H1 (cell line): ENCODE results near the gene ARR3. TPM values are rescaled to one million over a fixed set of nuclear protein-coding genes. Genes with fewer than 3 reads are reported as not detected.
A peak's percentile ranks its signal among the peaks of the same experiment; 100 is the strongest.

Experiments
- CTCF ChIA-PET: fragments of 300-600 bp; sonication (Branson Sonifier 250); formaldehyde crosslinking; loops from one replicate; lab custom pipeline; 2021; ENCODE audit not compliant: partially characterized antibody; lab: Charles Lee
- POLR2A ChIA-PET: fragments of 300-600 bp; sonication (Branson Sonifier 250); formaldehyde crosslinking; loops from one replicate; lab custom pipeline; 2021; ENCODE audit warnings: inconsistent platforms; ENCODE audit not compliant: partially characterized antibody; lab: Charles Lee
- DNase-seq, 2 experiments: peaks; one replicate each; pipeline versions ENCODE4 v3.0.0 to v3.0.0-alpha.2; 2010 to 2022; ENCODE audit warnings: low spot score in 2 of 2, low read depth in 1 of 2, mixed read lengths in 1 of 2
- FAIRE-seq: peaks from 2 replicates; lab custom pipeline; 2011; peaks lifted over from hg19 to GRCh38; lab: Jason Lieb, UNC
- H2AFZ ChIP-seq: 2 replicates; pipeline ENCODE4 v1.8.1; 2012; ENCODE audit warnings: low read length, inconsistent platforms
- H2AK5ac ChIP-seq: 2 replicates; pipeline ENCODE4 v1.6.1; 2013; ENCODE audit warnings: low read depth, low read length
- H2BK120ac ChIP-seq: replicated peaks from 2 replicates; pipeline ENCODE3; 2013; ENCODE audit warnings: low read depth, low read length, inconsistent platforms
- H2BK12ac ChIP-seq: 2 replicates; pipeline ENCODE4 v1.6.1; 2013; ENCODE audit warnings: low read depth, low read length
- H2BK15ac ChIP-seq: 2 replicates; pipeline ENCODE4 v1.6.1; 2013; ENCODE audit warnings: low read length
- H2BK20ac ChIP-seq: 2 replicates; pipeline ENCODE4 v1.6.1; 2013; ENCODE audit warnings: low read length
- H2BK5ac ChIP-seq: 2 replicates; pipeline ENCODE4 v1.6.1; 2013; ENCODE audit warnings: low read depth, low read length
- H3K14ac ChIP-seq: 2 replicates; pipeline ENCODE4 v1.6.1; 2013; ENCODE audit warnings: inconsistent platforms; ENCODE audit not compliant: insufficient read length
- H3K18ac ChIP-seq: 2 replicates; pipeline ENCODE4 v1.6.1; 2013; ENCODE audit warnings: low read length; ENCODE audit errors: extremely low read depth
- H3K23ac ChIP-seq: 2 replicates; pipeline ENCODE4 v1.6.1; 2013; ENCODE audit warnings: inconsistent platforms; ENCODE audit not compliant: insufficient read length
- H3K23me2 ChIP-seq: 2 replicates; pipeline ENCODE4 v1.6.1; 2013; ENCODE audit warnings: low read depth, low read length
- H3K27ac ChIP-seq: 2 replicates; pipeline ENCODE4 v1.6.1; 2011; ENCODE audit warnings: low read depth, low read length, inconsistent platforms
- H3K27me3 ChIP-seq, 4 experiments: replicated peaks in 1 of 4; 1 replicate in 1 of 4; 2 replicates in 3 of 4; pipeline versions ENCODE4 v1.6.1 to v1.8.1; 2011 to 2013; ENCODE audit warnings: low read length in 3 of 4, mild to moderate bottlenecking in 3 of 4, inconsistent platforms in 2 of 4, mixed read lengths in 2 of 4, moderate library complexity in 1 of 4; ENCODE audit not compliant: control insufficient read depth in 3 of 4, insufficient read depth in 3 of 4; ENCODE audit errors: extremely low read depth in 1 of 4
- H3K36me3 ChIP-seq, 4 experiments: 2 replicates each; pipeline versions ENCODE4 v1.6.1 to v1.8.1; 2011 to 2013; ENCODE audit warnings: mild to moderate bottlenecking in 4 of 4, low read length in 3 of 4, moderate library complexity in 2 of 4, control low read depth in 1 of 4, inconsistent platforms in 1 of 4; ENCODE audit not compliant: insufficient read depth in 4 of 4, control insufficient read depth in 2 of 4
- H3K4ac ChIP-seq: replicated peaks from 2 replicates; pipeline ENCODE3; 2013; ENCODE audit warnings: low read length, low read depth, mixed read lengths, inconsistent platforms; ENCODE audit not compliant: insufficient read length
- H3K4me1 ChIP-seq, 4 experiments: replicated peaks in 1 of 4; 1 replicate in 1 of 4; 2 replicates in 3 of 4; pipeline versions ENCODE4 v1.6.1 to v1.8.1; 2011 to 2013; ENCODE audit warnings: low read length in 3 of 4, inconsistent platforms in 2 of 4, mixed read lengths in 1 of 4; ENCODE audit not compliant: insufficient read depth in 4 of 4, control insufficient read depth in 3 of 4
- H3K4me2 ChIP-seq, 2 experiments: 2 replicates each; pipeline versions ENCODE4 v1.6.1 to v1.8.1; 2011 to 2013; ENCODE audit warnings: low read depth in 2 of 2, low read length in 2 of 2, control low read depth in 1 of 2, inconsistent platforms in 1 of 2, mild to moderate bottlenecking in 1 of 2; ENCODE audit not compliant: insufficient read depth in 1 of 2
- H3K4me3 ChIP-seq, 4 experiments: fragments of 200-600, 300-600 bp in 1 of 4; sonication (generic), shearing (Covaris generic), sonication (Bioruptor Twin) in 1 of 4; 2 replicates each; pipeline versions ENCODE4 v1.5.1 to v1.8.1; 2011 to 2016; ENCODE audit warnings: low read length in 4 of 4, low read depth in 3 of 4, control low read depth in 2 of 4, inconsistent platforms in 2 of 4, mild to moderate bottlenecking in 2 of 4, mixed read lengths in 1 of 4, moderate library complexity in 1 of 4; ENCODE audit not compliant: insufficient read depth in 2 of 4; ENCODE audit errors: extremely low read depth in 1 of 4
- H3K56ac ChIP-seq: replicated peaks from 2 replicates; pipeline ENCODE3; 2013; ENCODE audit warnings: low read depth, mild to moderate bottlenecking, mixed read lengths, low read length, inconsistent platforms; ENCODE audit not compliant: insufficient read length
- H3K79me1 ChIP-seq: 2 replicates; pipeline ENCODE4 v1.6.1; 2013; ENCODE audit warnings: low read depth, low read length, control low read depth
- H3K79me2 ChIP-seq, 2 experiments: 2 replicates each; pipeline versions ENCODE4 v1.6.1 to v1.8.1; 2012 to 2013; ENCODE audit warnings: low read length in 2 of 2, mild to moderate bottlenecking in 2 of 2, inconsistent platforms in 1 of 2; ENCODE audit not compliant: insufficient read depth in 2 of 2, control insufficient read depth in 1 of 2
- H3K9ac ChIP-seq, 4 experiments: replicated peaks in 1 of 4; 1 replicate in 1 of 4; 2 replicates in 3 of 4; pipeline versions ENCODE4 v1.6.1 to v1.8.1; 2011 to 2013; ENCODE audit warnings: low read depth in 3 of 4, low read length in 3 of 4, control low read depth in 2 of 4, mild to moderate bottlenecking in 2 of 4, moderate library complexity in 2 of 4, inconsistent platforms in 1 of 4; ENCODE audit errors: extremely low read depth in 1 of 4
- H3K9me3 ChIP-seq, 2 experiments: 2 replicates each; pipeline versions ENCODE4 v1.6.1 to v1.8.1; 2012 to 2013; ENCODE audit warnings: mild to moderate bottlenecking in 2 of 2, moderate library complexity in 2 of 2, control low read depth in 1 of 2, inconsistent platforms in 1 of 2, low read depth in 1 of 2, low read length in 1 of 2, mixed read lengths in 1 of 2; ENCODE audit not compliant: insufficient read depth in 2 of 2
- H4K20me1 ChIP-seq, 2 experiments: replicated peaks in 1 of 2; 2 replicates each; pipeline versions ENCODE3 to v1.8.1; 2011 to 2013; ENCODE audit warnings: inconsistent platforms in 2 of 2, low read length in 2 of 2, mild to moderate bottlenecking in 1 of 2; ENCODE audit not compliant: insufficient read depth in 2 of 2, control insufficient read depth in 1 of 2
- H4K5ac ChIP-seq: 2 replicates; pipeline ENCODE4 v1.6.1; 2013; ENCODE audit warnings: low read length, low read depth, mixed read lengths, inconsistent platforms; ENCODE audit not compliant: insufficient read length
- H4K8ac ChIP-seq: 2 replicates; pipeline ENCODE4 v1.8.0; 2013; ENCODE audit warnings: mild to moderate bottlenecking, moderate library complexity, low read length, inconsistent platforms; ENCODE audit not compliant: insufficient read depth; ENCODE audit errors: extremely low read depth
- H4K91ac ChIP-seq: replicated peaks from 2 replicates; pipeline ENCODE3; 2013; ENCODE audit warnings: low read length, mixed read lengths, inconsistent platforms; ENCODE audit not compliant: insufficient read length
- ATF2 ChIP-seq: IDR thresholded peaks from 2 replicates; pipeline ENCODE4 v1.6.1; 2012; ENCODE audit warnings: low read length, inconsistent platforms
- CBX8 ChIP-seq: fragments of 300-800, 300-1000 bp; sonication (generic); IDR thresholded peaks from 2 replicates; pipeline ENCODE4 v1.7.1; 2016; ENCODE audit warnings: low read depth, low read length, borderline replicate concordance
- EGR1 ChIP-seq: IDR thresholded peaks from 2 replicates; pipeline ENCODE4 v1.6.1; 2011; ENCODE audit warnings: low read depth, low read length, borderline replicate concordance
- FOSL1 ChIP-seq: IDR thresholded peaks from 2 replicates; pipeline ENCODE4 v1.6.1; 2011; ENCODE audit warnings: mild to moderate bottlenecking, low read depth, low read length, moderate library complexity; ENCODE audit not compliant: insufficient read depth
- HDAC6 ChIP-seq: IDR thresholded peaks from one replicate; pipeline ENCODE4 v1.7.1; 2012; ENCODE audit warnings: low read depth, mild to moderate bottlenecking, inconsistent platforms, low read length, moderate library complexity
- KDM5A ChIP-seq: fragments of 200-600 bp; IDR thresholded peaks from 2 replicates; pipeline ENCODE4 v1.7.1; 2012; ENCODE audit warnings: mild to moderate bottlenecking, low read length, inconsistent platforms, mixed read lengths
- MAX ChIP-seq: IDR thresholded peaks from 2 replicates; pipeline ENCODE4 v1.6.1; 2012; ENCODE audit warnings: inconsistent platforms
- NRF1 ChIP-seq: IDR thresholded peaks from 2 replicates; pipeline ENCODE4 v1.6.1; 2011; ENCODE audit warnings: mild to moderate bottlenecking, low read depth, low read length, improper control_type of control experiment
- RBBP5 ChIP-seq: IDR thresholded peaks from 2 replicates; pipeline ENCODE4 v1.7.1; 2012; ENCODE audit warnings: low read depth, mild to moderate bottlenecking, inconsistent platforms, low read length, moderate library complexity, borderline replicate concordance
- RXRA ChIP-seq: IDR thresholded peaks from 2 replicates; pipeline ENCODE4 v1.6.1; 2011; ENCODE audit warnings: low read depth, mild to moderate bottlenecking, low read length, moderate library complexity; ENCODE audit not compliant: insufficient read depth
- TAF1 ChIP-seq: IDR thresholded peaks from 2 replicates; pipeline ENCODE4 v1.6.1; 2011; ENCODE audit warnings: mild to moderate bottlenecking, low read depth, low read length
- TBP ChIP-seq: IDR thresholded peaks from 2 replicates; pipeline ENCODE4 v1.6.1; 2011; ENCODE audit warnings: low read depth, low read length, improper control_type of control experiment
- WGBS, 2 experiments: shearing (Covaris generic) in 1 of 2; methylation state at CpG; one replicate each; pipeline versions ENCODE4 v1.1.6 to v1.1.7; 2013 to 2015; ENCODE audit warnings: low lambda C conversion rate in 2 of 2, mixed read lengths in 2 of 2, inconsistent platforms in 1 of 2, low coverage in 1 of 2, missing lambda C conversion rate in 1 of 2; ENCODE audit not compliant: insufficient replicate concordance in 2 of 2, insufficient coverage in 1 of 2, insufficient read length in 1 of 2; ENCODE audit errors: extremely low coverage in 1 of 2, missing lambda C conversion rate in 1 of 2; 5-methylcytosine and 5-hydroxymethylcytosine counted together
- polyA plus RNA-seq, 7 experiments: library from polyadenylated mRNA; depleted of rRNA in 3 of 7; stranded (reverse) in 5 of 7; unstranded in 2 of 7; fragments of >200 nt in 5 of 7; fragments of 200-250 nt in 2 of 7; gene quantifications; 1 replicate in 5 of 7; 2 replicates in 1 of 7; 4 replicates in 1 of 7; pipeline versions ENCODE4 v1.2.1 to v1.2.3, GENCODE V29; 2011 to 2013; ENCODE audit warnings: missing spikeins in 2 of 7, mixed read lengths in 2 of 7
- total RNA-seq: library from RNA; stranded (reverse); fragmentation: NEBNext Ultra II Directional; extraction: Animal tissue kit (Norgen Biotek cat#: 25700); gene quantifications from 2 replicates; pipeline ENCODE4 v1.2.1, GENCODE V29; 2021

The ARR3 gene
- total and polyA plus RNA-seq, 2 of the 8 experiments (the other 6 are each of a cell fraction or from before 2014, with no cell fraction given) = not detected

- no peak overlapping the region for H4K5ac ChIP-seq
- H2BK12ac ChIP-seq = no peak overlapping the region
- no peak overlapping the region for H2AFZ ChIP-seq
- no peak overlapping the region for H2AK5ac ChIP-seq
- no peaks in the 10 kb centered on the region for H3K36me3 ChIP-seq
- no peaks in the 10 kb centered on the region for H3K27me3 ChIP-seq
- H3K4me2 ChIP-seq = no peak overlapping the region
- H3K56ac ChIP-seq = no peak overlapping the region
- H3K4me1 ChIP-seq = no peaks in the 10 kb centered on the region
- H2BK120ac ChIP-seq = no peak overlapping the region
- H3K79me2 ChIP-seq = no peaks in the 10 kb centered on the region
- H4K91ac ChIP-seq = no peak overlapping the region
- no peaks in the 10 kb centered on the region for H4K20me1 ChIP-seq
- H4K8ac ChIP-seq = no peak overlapping the region
- no peak overlapping the region for H2BK5ac ChIP-seq
- POLR2A ChIA-PET = no interaction called here
- no peak overlapping the region for H3K9ac ChIP-seq
- H3K23me2 ChIP-seq = no peaks in the 10 kb centered on the region
- FAIRE-seq (peak; percentile 24), DNase-seq (no peak)
- no peak overlapping the region for H3K23ac ChIP-seq
- no peak overlapping the region for H3K4me3 ChIP-seq
- H3K4ac ChIP-seq = no peak overlapping the region
- no peak overlapping the region for H3K18ac ChIP-seq
- H3K79me1 ChIP-seq = no peaks in the 10 kb centered on the region
- WGBS, 2 experiments = 78% methylated on average over 1 of the region's 1 CpG; no CpG with 5 or more reads in 1 of the 2 experiments
- H2BK20ac ChIP-seq = no peak overlapping the region
- H3K9me3 ChIP-seq = no peaks in the 10 kb centered on the region
- CTCF ChIA-PET = interaction anchor here (2.4 kb wide), 1 partner anchor 8 kb away, joined by 9 read pairs; no protein-coding TSS in a partner anchor
- no peak overlapping the region for H3K14ac ChIP-seq
- H3K27ac ChIP-seq = no peak overlapping the region
- H2BK15ac ChIP-seq = no peak overlapping the region
- TF ChIP-seq TAF1 (no peak), ATF2 (no peak), FOSL1 (no peak), HDAC6 (no peak), TBP (no peak), RXRA (no peak), EGR1 (no peak), CBX8 (no peak), NRF1 (no peak), KDM5A (no peak), RBBP5 (no peak), MAX (no peak)
Observed at GRCh38 chrX:70254063-70254400, 14.1 kb upstream of the ARR3 start.
